IMR-90 (cell line): ENCODE measurements around the gene FBXW11. TPM values are rescaled to one million over a fixed set of nuclear protein-coding genes. Genes with fewer than 3 reads are reported as not detected.

Source experiments
- ATAC-seq: fragments of 200-7000 bp; cut with Tn5 transposase; 2 replicates; pipeline ENCODE4 v1.9.1; 2020; ENCODE audit warnings: low read depth, mild to moderate bottlenecking, moderate library complexity
- BruUV-seq: library from RNA; stranded (reverse); fragments of 400-500 nt; replicated peaks from 2 replicates; lab custom pipeline; 2021; lab: Mats Ljungman, UMichigan
- CTCF ChIA-PET: fragments of 300-600 bp; formaldehyde crosslinking; extraction: SDS; loops from one replicate; lab custom pipeline; 2021; ENCODE audit warnings: antibody characterized with exemption; lab: Yijun Ruan, JAX
- POLR2A ChIA-PET: fragments of 300-600 bp; sonication (Branson Sonifier 250); formaldehyde crosslinking; loops from one replicate; lab custom pipeline; 2022; ENCODE audit warnings: antibody characterized with exemption; ENCODE audit not compliant: unreplicated experiment; lab: Charles Lee
- DNase-seq: peaks from one replicate; pipeline ENCODE4 v3.0.0; 2013
- H2AFZ ChIP-seq: replicated peaks from 2 replicates; pipeline ENCODE3; 2013; ENCODE audit warnings: low read length, mild to moderate bottlenecking; ENCODE audit not compliant: poor library complexity
- H2AK5ac ChIP-seq: 2 replicates; pipeline ENCODE4 v1.6.1; 2013; ENCODE audit warnings: low read depth, low read length, inconsistent platforms
- H2AK9ac ChIP-seq: replicated peaks from 2 replicates; pipeline ENCODE3; 2013; ENCODE audit warnings: mild to moderate bottlenecking, low read depth, low read length, moderate library complexity; ENCODE audit not compliant: poor library complexity
- H2BK120ac ChIP-seq: 2 replicates; pipeline ENCODE4 v1.6.1; 2013; ENCODE audit warnings: low read depth, low read length, inconsistent platforms
- H2BK15ac ChIP-seq: 3 replicates; pipeline ENCODE4 v1.6.1; 2013; ENCODE audit warnings: low read depth, low read length, inconsistent platforms
- H2BK20ac ChIP-seq: 2 replicates; pipeline ENCODE4 v1.6.1; 2013; ENCODE audit warnings: low read depth, mild to moderate bottlenecking, inconsistent platforms, low read length, moderate library complexity
- H2BK5ac ChIP-seq: 2 replicates; pipeline ENCODE4 v1.6.1; 2013; ENCODE audit warnings: mild to moderate bottlenecking, low read depth, low read length, inconsistent platforms; ENCODE audit not compliant: poor library complexity, severe bottlenecking
- H3K14ac ChIP-seq: replicated peaks from 2 replicates; pipeline ENCODE4 v1.6.1; 2013; ENCODE audit warnings: low read depth, low read length, inconsistent platforms
- H3K18ac ChIP-seq: 2 replicates; pipeline ENCODE4 v1.6.1; 2013; ENCODE audit warnings: low read depth, low read length, control low read depth
- H3K23ac ChIP-seq: 2 replicates; pipeline ENCODE4 v1.6.1; 2013; ENCODE audit warnings: low read depth, low read length, inconsistent platforms
- H3K27ac ChIP-seq: 2 replicates; pipeline ENCODE4 v1.5.1; 2013; ENCODE audit warnings: mild to moderate bottlenecking, control low read depth, low read length; ENCODE audit not compliant: insufficient read depth
- H3K27me3 ChIP-seq: 2 replicates; pipeline ENCODE4 v1.6.1; 2013; ENCODE audit warnings: low read length; ENCODE audit not compliant: control insufficient read depth, insufficient read depth
- H3K36me3 ChIP-seq: 2 replicates; pipeline ENCODE4 v1.6.1; 2013; ENCODE audit warnings: low read length, mixed read lengths; ENCODE audit not compliant: control insufficient read depth, insufficient read depth
- H3K4ac ChIP-seq: 2 replicates; pipeline ENCODE4 v1.6.1; 2013; ENCODE audit warnings: low read depth, low read length, inconsistent platforms
- H3K4me1 ChIP-seq: 2 replicates; pipeline ENCODE4 v1.6.1; 2013; ENCODE audit warnings: low read length, mixed read lengths; ENCODE audit not compliant: control insufficient read depth, insufficient read depth
- H3K4me2 ChIP-seq: 2 replicates; pipeline ENCODE4 v1.6.1; 2013; ENCODE audit warnings: low read depth, mild to moderate bottlenecking, control low read depth, low read length, moderate library complexity
- H3K4me3 ChIP-seq: 2 replicates; pipeline ENCODE4 v1.5.1; 2013; ENCODE audit warnings: low read depth, mild to moderate bottlenecking, control low read depth, low read length, moderate library complexity; ENCODE audit not compliant: insufficient read depth
- H3K56ac ChIP-seq: 2 replicates; pipeline ENCODE4 v1.6.1; 2013; ENCODE audit warnings: low read length, inconsistent platforms; ENCODE audit not compliant: insufficient read depth; ENCODE audit errors: extremely low read depth
- H3K79me1 ChIP-seq, 2 experiments: 2 replicates each; pipeline ENCODE4 v1.6.1; 2013; ENCODE audit warnings: low read length in 2 of 2, inconsistent platforms in 1 of 2, low read depth in 1 of 2
- H3K9ac ChIP-seq: 2 replicates; pipeline ENCODE4 v1.6.1; 2013; ENCODE audit warnings: low read depth, low read length, control low read depth
- H3K9me1 ChIP-seq: 2 replicates; pipeline ENCODE4 v1.6.1; 2013; ENCODE audit warnings: low read length, inconsistent platforms; ENCODE audit not compliant: insufficient read depth
- H3K9me3 ChIP-seq: 2 replicates; pipeline ENCODE4 v1.6.1; 2013; ENCODE audit warnings: low read length; ENCODE audit not compliant: control insufficient read depth, insufficient read depth
- H4K20me1 ChIP-seq: 2 replicates; pipeline ENCODE4 v1.6.1; 2013; ENCODE audit warnings: low read length, inconsistent platforms; ENCODE audit not compliant: insufficient read depth
- H4K5ac ChIP-seq: 2 replicates; pipeline ENCODE4 v1.6.1; 2013; ENCODE audit warnings: mild to moderate bottlenecking, low read depth, low read length, control low read depth
- H4K8ac ChIP-seq, 2 experiments: 2 replicates each; pipeline ENCODE4 v1.6.1; 2013; ENCODE audit warnings: low read depth in 2 of 2, low read length in 2 of 2, control low read depth in 1 of 2, inconsistent platforms in 1 of 2
- H4K91ac ChIP-seq: 2 replicates; pipeline ENCODE4 v1.6.1; 2013; ENCODE audit warnings: low read depth, low read length, inconsistent platforms; ENCODE audit not compliant: insufficient read depth
- FOS ChIP-seq: fragments of 150-350 bp; IDR thresholded peaks from 2 replicates; pipeline ENCODE4 v1.6.1; 2016; ENCODE audit warnings: low read depth, low read length
- MAZ ChIP-seq: IDR thresholded peaks from 2 replicates; pipeline ENCODE4 v1.6.1; 2012; ENCODE audit warnings: low read depth, mild to moderate bottlenecking, low read length, improper control_type of control experiment, moderate library complexity, borderline replicate concordance
- MXI1 ChIP-seq: IDR thresholded peaks from 2 replicates; pipeline ENCODE4 v1.6.1; 2012; ENCODE audit warnings: low read depth, mild to moderate bottlenecking, low read length, moderate library complexity, borderline replicate concordance
- RAD21 ChIP-seq: IDR thresholded peaks from 2 replicates; pipeline ENCODE4 v1.6.1; 2012; ENCODE audit warnings: low read length, improper control_type of control experiment
- RFX5 ChIP-seq: IDR thresholded peaks from 2 replicates; pipeline ENCODE4 v1.8.0; 2012; ENCODE audit warnings: low read depth, mild to moderate bottlenecking, low read length, moderate library complexity
- WGBS, 2 experiments: methylation state at CpG; one replicate each; pipeline versions ENCODE4 v1.1.5 to v1.1.7; 2013; ENCODE audit warnings: missing lambda C conversion rate in 2 of 2; ENCODE audit not compliant: insufficient read length in 1 of 2; ENCODE audit errors: extremely low coverage in 2 of 2; 5-methylcytosine and 5-hydroxymethylcytosine counted together
- dilution Hi-C: fragments of 300-500 bp; cut with HindIII; formaldehyde crosslinking; loops from one replicate; pipeline ENCODE4 v1.14.3; 2018; ENCODE audit warnings: low sequenced_read_pairs; ENCODE audit not compliant: unreplicated experiment
- in situ Hi-C: fragments of 300-500 bp; cut with MboI; formaldehyde crosslinking; loops from 3 replicates; pipeline ENCODE4 v1.14.3; 2019; ENCODE audit warnings: low sequenced_read_pairs, inconsistent platforms, mixed read lengths
- intact Hi-C: fragments of 100-400 bp; cut with micrococcal nuclease; formaldehyde crosslinking; loops from 2 replicates; pipeline ENCODE4 v1.10.0; 2022
- polyA plus RNA-seq, 3 experiments: library from polyadenylated mRNA; depleted of rRNA; stranded (reverse); fragments of >200 nt; gene quantifications; 2 replicates each; pipeline ENCODE4 v1.2.3, GENCODE V29; 2012; ENCODE audit warnings: low replicate concordance in 1 of 3
- total RNA-seq: library from RNA; depleted of rRNA; stranded (reverse); fragments of >200 nt; gene quantifications from 2 replicates; pipeline ENCODE4 v1.2.3, GENCODE V29; 2012
- TF ChIP-seq, protein P1 (sequence below): conservative IDR thresholded peaks from 2 replicates; pipeline ENCODE4 v1.5.1; 2012; ENCODE audit warnings: mild to moderate bottlenecking, low read depth, low read length, improper control_type of control experiment

Gene FBXW11
- total and polyA plus RNA-seq, 2 of the 4 experiments (the other 2 are of a cell fraction) = 34.3 to 97.1 TPM

DNA sequence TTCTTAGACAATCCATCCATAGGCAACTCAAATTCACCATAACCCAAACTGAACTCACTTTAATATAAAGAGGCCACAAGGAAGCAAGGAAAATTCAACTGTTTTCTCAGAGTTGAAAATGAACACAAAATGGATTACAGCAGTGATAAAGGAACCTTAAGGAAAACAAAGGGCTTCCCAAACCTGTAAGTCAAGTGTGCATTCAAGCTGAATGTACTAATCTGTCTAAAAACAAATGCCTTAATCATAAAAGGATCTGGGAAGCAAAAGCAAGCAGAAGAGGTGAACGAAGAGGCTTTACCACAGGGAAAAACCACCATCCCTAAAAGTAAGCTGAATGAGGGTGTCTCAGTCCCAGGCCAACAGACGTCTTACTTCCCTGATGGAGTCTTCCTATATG lies 13.6 kb downstream of the FBXW11 start:
- H3K9me3 ChIP-seq = no peaks in the 10 kb centered on the region
- TF ChIP-seq MXI1 = no peak
- no peak for TF ChIP-seq FOS
- TF ChIP-seq MAZ = no peak
- no peak for TF ChIP-seq RFX5
- TF ChIP-seq, protein P1, sequence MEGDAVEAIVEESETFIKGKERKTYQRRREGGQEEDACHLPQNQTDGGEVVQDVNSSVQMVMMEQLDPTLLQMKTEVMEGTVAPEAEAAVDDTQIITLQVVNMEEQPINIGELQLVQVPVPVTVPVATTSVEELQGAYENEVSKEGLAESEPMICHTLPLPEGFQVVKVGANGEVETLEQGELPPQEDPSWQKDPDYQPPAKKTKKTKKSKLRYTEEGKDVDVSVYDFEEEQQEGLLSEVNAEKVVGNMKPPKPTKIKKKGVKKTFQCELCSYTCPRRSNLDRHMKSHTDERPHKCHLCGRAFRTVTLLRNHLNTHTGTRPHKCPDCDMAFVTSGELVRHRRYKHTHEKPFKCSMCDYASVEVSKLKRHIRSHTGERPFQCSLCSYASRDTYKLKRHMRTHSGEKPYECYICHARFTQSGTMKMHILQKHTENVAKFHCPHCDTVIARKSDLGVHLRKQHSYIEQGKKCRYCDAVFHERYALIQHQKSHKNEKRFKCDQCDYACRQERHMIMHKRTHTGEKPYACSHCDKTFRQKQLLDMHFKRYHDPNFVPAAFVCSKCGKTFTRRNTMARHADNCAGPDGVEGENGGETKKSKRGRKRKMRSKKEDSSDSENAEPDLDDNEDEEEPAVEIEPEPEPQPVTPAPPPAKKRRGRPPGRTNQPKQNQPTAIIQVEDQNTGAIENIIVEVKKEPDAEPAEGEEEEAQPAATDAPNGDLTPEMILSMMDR = no peak
- TF ChIP-seq RAD21 = no peak
- in situ Hi-C loops (no loop called here), dilution Hi-C loops (no loop called here), intact Hi-C loops (no loop called here)
- H3K56ac ChIP-seq = no peak overlapping the region
- H3K9ac ChIP-seq = no peak overlapping the region
- H3K79me1 ChIP-seq = peaks cover 26 to 69% of the 10 kb centered on the region in 2 experiments
- H3K9me1 ChIP-seq = peaks cover 2% of the 10 kb centered on the region; the same call in 1 of the 2 replicates
- ChIA-PET POLR2A (no interaction called here), CTCF (no interaction called here)
- no peak for ATAC-seq
- no peak overlapping the region for H2BK5ac ChIP-seq
- no peak overlapping the region for H2AK9ac ChIP-seq
- H2AFZ ChIP-seq = no peak overlapping the region
- H3K36me3 ChIP-seq = peaks cover 1% of the 10 kb centered on the region
- no peak overlapping the region for H2AK5ac ChIP-seq
- no peak overlapping the region for H4K8ac ChIP-seq
- H4K5ac ChIP-seq = no peak overlapping the region
- peaks cover 65% of the 10 kb centered on the region for H4K20me1 ChIP-seq
- no peak overlapping the region for H2BK120ac ChIP-seq
- no peak overlapping the region for H3K23ac ChIP-seq
- H3K27me3 ChIP-seq = no peaks in the 10 kb centered on the region
- H2BK20ac ChIP-seq = no peak overlapping the region
- WGBS, 2 experiments = no CpG with 5 or more reads among the region's 2 CpGs
- no peak overlapping the region for H3K4me3 ChIP-seq
- no peak overlapping the region for H3K4me2 ChIP-seq
- H2BK15ac ChIP-seq = no peak overlapping the region
- BruUV-seq = no TSS peak
- no peak overlapping the region for H4K91ac ChIP-seq
- DNase-seq = no peak
- H3K18ac ChIP-seq = no peak overlapping the region
- H3K14ac ChIP-seq = no peak overlapping the region
- no peak overlapping the region for H3K27ac ChIP-seq
- no peak overlapping the region for H3K4ac ChIP-seq
- peaks cover 5% of the 10 kb centered on the region for H3K4me1 ChIP-seq
